ENCODE measurements around the gene FAM53B. TPM values are rescaled to one million over a fixed set of nuclear protein-coding genes. Genes with fewer than 3 reads are reported as not detected.
"Not testable (repeated sequence)": the region's sequence is repeated elsewhere in the genome, so short reads cannot be mapped to it uniquely, and the experiment has no call there.

FAM53B gene
- total RNA-seq, 3 donors from 2014 or later, result 17.0 to 39.7 (median 22.8) TPM

GRCh38 chr10:124590216-124591122 lies 153.7 kb downstream of the FAM53B start:
- no peaks in the 10 kb centered on the region for H3K9me3 ChIP-seq
- H3K27me3 ChIP-seq, result no peaks in the 10 kb centered on the region
- DNase-seq (ENCODE audit: low spot score in 2 of 2), result no peak
- intact Hi-C loops (cut with DNase I; ENCODE audit: low total_unique reads), result no loop called here
- H3K27ac ChIP-seq, result no peak overlapping the region
- no peaks in the 10 kb centered on the region for H3K36me3 ChIP-seq
- peaks cover 0 to 5% of the 10 kb centered on the region in 2 donors for H3K4me1 ChIP-seq
- TF ChIP-seq POLR2A (IDR thresholded peaks at IDR 0.05) (no peak), POLR2AphosphoS5 (IDR thresholded peaks at IDR 0.05) (no peak), CTCF (IDR thresholded peaks at IDR 0.05) (no peak)
- no peak overlapping the region for H3K4me3 ChIP-seq

GRCh38 chr10:124589491-124590041 lies 154.6 kb downstream of the FAM53B start:
- H3K36me3 ChIP-seq, result no peaks in the 10 kb centered on the region

GRCh38 chr10:124588736-124589490 lies 155.3 kb downstream of the FAM53B start:
- no peaks in the 10 kb centered on the region for H3K9me3 ChIP-seq
- no peaks in the 10 kb centered on the region for H3K36me3 ChIP-seq
- peaks cover 0 to 5% of the 10 kb centered on the region in 2 donors for H3K4me1 ChIP-seq
- H3K27me3 ChIP-seq, result no peaks in the 10 kb centered on the region
- no peak for TF ChIP-seq POLR2AphosphoS5 (IDR thresholded peaks at IDR 0.05)
- no peak for TF ChIP-seq POLR2A (IDR thresholded peaks at IDR 0.05)
- TF ChIP-seq CTCF (IDR thresholded peaks at IDR 0.05), result no peak
- no peak overlapping the region for H3K4me3 ChIP-seq
- intact Hi-C loops (cut with DNase I; ENCODE audit: low total_unique reads), result no loop called here
- H3K27ac ChIP-seq, result no peak overlapping the region
- DNase-seq (ENCODE audit: low spot score in 2 of 2), result no peak

More at GRCh38 chr10:124589491-124590041, 154.6 kb downstream of the FAM53B start:
- intact Hi-C loops (cut with DNase I; ENCODE audit: low total_unique reads), result no loop called here
- peak overlapping the region in 1 of 3 donors; percentile 33 for H3K4me3 ChIP-seq
- TF ChIP-seq POLR2A (IDR thresholded peaks at IDR 0.05), result no peak
- no peak for TF ChIP-seq CTCF (IDR thresholded peaks at IDR 0.05)
- TF ChIP-seq POLR2AphosphoS5 (IDR thresholded peaks at IDR 0.05), result no peak
- no peak overlapping the region for H3K27ac ChIP-seq
- H3K9me3 ChIP-seq, result no peaks in the 10 kb centered on the region
- peaks cover 0 to 5% of the 10 kb centered on the region in 2 donors for H3K4me1 ChIP-seq
- DNase-seq (ENCODE audit: low spot score in 2 of 2), result no peak
- H3K27me3 ChIP-seq, result no peaks in the 10 kb centered on the region

- not testable (repeated sequence) for DNase-seq (ENCODE audit: low spot score in 2 of 2); H3K27ac ChIP-seq; H3K4me3 ChIP-seq
These were observed 155.8 kb downstream of the FAM53B start for GRCh38 chr10:124588341-124588735.

GRCh38 chr10:124587811-124588211 lies 156.4 kb downstream of the FAM53B start:
- no peak for DNase-seq (ENCODE audit: low spot score in 2 of 2)
- Histone ChIP-seq H3K4me3 (no peak overlapping the region), H3K36me3 (no peaks in the 10 kb centered on the region), H3K27me3 (no peaks in the 10 kb centered on the region), H3K9me3 (no peaks in the 10 kb centered on the region), H3K4me1 (peaks cover 0 to 5% of the 10 kb centered on the region in 2 donors), H3K27ac (no peak overlapping the region)
- intact Hi-C loops (cut with DNase I; ENCODE audit: low total_unique reads), result no loop called here
- TF ChIP-seq CTCF (IDR thresholded peaks at IDR 0.05) (no peak), POLR2A (IDR thresholded peaks at IDR 0.05) (no peak), POLR2AphosphoS5 (IDR thresholded peaks at IDR 0.05) (no peak)

More at GRCh38 chr10:124588341-124588735, 155.8 kb downstream of the FAM53B start:
- intact Hi-C loops (cut with DNase I; ENCODE audit: low total_unique reads); H3K4me1 ChIP-seq; H3K27me3 ChIP-seq; H3K36me3 ChIP-seq; H3K9me3 ChIP-seq: not testable (repeated sequence)

Measured in breast epithelium (tissue), 4 donors.